Measurements from ENCODE around the gene CACNA2D3.

DNA sequence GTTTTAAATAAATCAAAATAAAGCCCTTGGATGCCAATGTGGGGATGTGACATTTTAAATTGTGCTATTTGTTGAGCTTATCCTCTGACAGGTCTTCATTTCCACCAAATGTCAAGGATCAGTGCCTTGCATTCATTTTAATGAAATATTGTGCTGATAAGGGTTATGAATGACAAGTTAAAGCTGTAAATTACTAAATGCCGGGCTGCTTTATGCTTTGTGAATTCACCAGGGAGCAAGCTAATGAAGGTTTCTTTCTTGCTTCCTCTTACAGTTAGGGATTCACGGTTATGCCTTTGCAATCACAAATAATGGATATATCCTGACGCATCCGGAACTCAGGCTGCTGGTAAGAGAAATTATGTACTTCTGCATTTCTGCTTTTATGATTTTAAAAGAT is 723.8 kb downstream of the CACNA2D3 start:
- TF ChIP-seq, protein P1, sequence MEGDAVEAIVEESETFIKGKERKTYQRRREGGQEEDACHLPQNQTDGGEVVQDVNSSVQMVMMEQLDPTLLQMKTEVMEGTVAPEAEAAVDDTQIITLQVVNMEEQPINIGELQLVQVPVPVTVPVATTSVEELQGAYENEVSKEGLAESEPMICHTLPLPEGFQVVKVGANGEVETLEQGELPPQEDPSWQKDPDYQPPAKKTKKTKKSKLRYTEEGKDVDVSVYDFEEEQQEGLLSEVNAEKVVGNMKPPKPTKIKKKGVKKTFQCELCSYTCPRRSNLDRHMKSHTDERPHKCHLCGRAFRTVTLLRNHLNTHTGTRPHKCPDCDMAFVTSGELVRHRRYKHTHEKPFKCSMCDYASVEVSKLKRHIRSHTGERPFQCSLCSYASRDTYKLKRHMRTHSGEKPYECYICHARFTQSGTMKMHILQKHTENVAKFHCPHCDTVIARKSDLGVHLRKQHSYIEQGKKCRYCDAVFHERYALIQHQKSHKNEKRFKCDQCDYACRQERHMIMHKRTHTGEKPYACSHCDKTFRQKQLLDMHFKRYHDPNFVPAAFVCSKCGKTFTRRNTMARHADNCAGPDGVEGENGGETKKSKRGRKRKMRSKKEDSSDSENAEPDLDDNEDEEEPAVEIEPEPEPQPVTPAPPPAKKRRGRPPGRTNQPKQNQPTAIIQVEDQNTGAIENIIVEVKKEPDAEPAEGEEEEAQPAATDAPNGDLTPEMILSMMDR (IDR thresholded peaks at IDR 0.05), result no peak
- TF ChIP-seq EZH2phosphoT487 (IDR thresholded peaks at IDR 0.05), result no peak
- no peak for TF ChIP-seq EZH2 (IDR thresholded peaks at IDR 0.05)
